RWPE2 (cell line): ENCODE data around the gene CARD18.
"Not testable (repeated sequence)": the region's sequence is repeated elsewhere in the genome, so short reads cannot be mapped to it uniquely, and the experiment has no call there.

Experiments
- ATAC-seq: fragments of 200-7000 bp; cut with Tn5 transposase; 3 replicates; pipeline ENCODE4 v1.9.1; 2021; ENCODE audit warnings: low read depth
- DNase-seq: peaks from one replicate; pipeline ENCODE4 v3.0.0-alpha.2; 2020; ENCODE audit warnings: low spot score
- H3K27ac ChIP-seq: fragments of 450-650 bp; 2 replicates; pipeline ENCODE4 v1.5.1; 2017; ENCODE audit warnings: mild to moderate bottlenecking; ENCODE audit not compliant: poor library complexity, severe bottlenecking
- H3K27me3 ChIP-seq: fragments of 250-450 bp; sonication (Bioruptor Pico); 2 replicates; pipeline ENCODE4 v1.5.1; 2021; ENCODE audit warnings: mild to moderate bottlenecking, moderate library complexity; ENCODE audit not compliant: insufficient read depth, poor library complexity, severe bottlenecking
- H3K36me3 ChIP-seq: fragments of 250-450 bp; sonication (Bioruptor Pico); 2 replicates; pipeline ENCODE4 v1.5.1; 2020; ENCODE audit warnings: low read depth, mild to moderate bottlenecking, moderate library complexity
- H3K4me1 ChIP-seq: fragments of 250-450 bp; sonication (Bioruptor Pico); 2 replicates; pipeline ENCODE4 v1.5.1; 2021; ENCODE audit warnings: mild to moderate bottlenecking, moderate library complexity; ENCODE audit not compliant: insufficient read depth, poor library complexity, severe bottlenecking
- H3K4me3 ChIP-seq: fragments of 250-450 bp; sonication (Bioruptor Pico); 2 replicates; pipeline ENCODE4 v1.5.1; 2021; ENCODE audit warnings: mild to moderate bottlenecking, moderate library complexity; ENCODE audit not compliant: severe bottlenecking
- H3K9me3 ChIP-seq: fragments of 250-450 bp; sonication (Bioruptor Pico); 2 replicates; pipeline ENCODE4 v1.5.1; 2021; ENCODE audit warnings: mild to moderate bottlenecking, moderate library complexity; ENCODE audit not compliant: severe bottlenecking
- CTCF ChIP-seq: fragments of 450-650 bp; IDR thresholded peaks from one replicate; pipeline ENCODE4 v1.5.1; 2017; ENCODE audit warnings: mild to moderate bottlenecking, moderate library complexity; ENCODE audit not compliant: poor library complexity, severe bottlenecking

The CARD18 gene

GRCh38 chr11:105109855-105110687, 29.5 kb downstream of the CARD18 start:
- H3K27ac ChIP-seq = peak overlapping the region; percentile 21
- no peak for DNase-seq
- H3K36me3 ChIP-seq = no peaks in the 10 kb centered on the region
- no peaks in the 10 kb centered on the region for H3K9me3 ChIP-seq
- H3K4me3 ChIP-seq = no peak overlapping the region
- 0 out of 3 replicates have a peak, but pooled peaks have one; percentile 33 for ATAC-seq
- peaks cover 8% of the 10 kb centered on the region for H3K4me1 ChIP-seq
- TF ChIP-seq CTCF = no peak
- H3K27me3 ChIP-seq = no peaks in the 10 kb centered on the region

- Histone ChIP-seq H3K4me3 (no peak overlapping the region), H3K27ac (no peak overlapping the region), H3K36me3 (no peaks in the 10 kb centered on the region), H3K9me3 (no peaks in the 10 kb centered on the region), H3K4me1 (peaks cover 8% of the 10 kb centered on the region), H3K27me3 (no peaks in the 10 kb centered on the region)
- ATAC-seq = peak; percentile 29; the same call in 1 of the 3 replicates
- DNase-seq = no peak
- no peak for TF ChIP-seq CTCF
Observed at GRCh38 chr11:105109321-105109720, 30.2 kb downstream of the CARD18 start.

- Histone ChIP-seq H3K36me3 (no peaks in the 10 kb centered on the region), H3K4me1 (peaks cover 8% of the 10 kb centered on the region), H3K27ac (no peak overlapping the region), H3K9me3 (no peaks in the 10 kb centered on the region), H3K4me3 (no peak overlapping the region), H3K27me3 (no peaks in the 10 kb centered on the region)
- no peak for TF ChIP-seq CTCF
- ATAC-seq (no peak), DNase-seq (no peak)
Observed at GRCh38 chr11:105108247-105108646, 31.3 kb downstream of the CARD18 start.

- not testable (repeated sequence) for H3K27ac ChIP-seq, DNase-seq, ATAC-seq, H3K36me3 ChIP-seq, H3K27me3 ChIP-seq, H3K9me3 ChIP-seq, H3K4me1 ChIP-seq, H3K4me3 ChIP-seq
Observed at GRCh38 chr11:105107226-105107825, 32.2 kb downstream of the CARD18 start.

- peaks cover 8% of the 10 kb centered on the region for H3K4me1 ChIP-seq
- no peaks in the 10 kb centered on the region for H3K36me3 ChIP-seq
- no peak overlapping the region for H3K27ac ChIP-seq
- TF ChIP-seq CTCF = no peak
- no peak for DNase-seq
- no peaks in the 10 kb centered on the region for H3K9me3 ChIP-seq
- ATAC-seq = no peak
- H3K27me3 ChIP-seq = no peaks in the 10 kb centered on the region
- no peak overlapping the region for H3K4me3 ChIP-seq
Observed at GRCh38 chr11:105106140-105106539, 33.4 kb downstream of the CARD18 start.
